SU-DHL-6 (cell line): Measurements from ENCODE around the gene CEACAM1.
"Not testable (repeated sequence)": the region's sequence is repeated elsewhere in the genome, so short reads cannot be mapped to it uniquely, and the experiment has no call there.

Experiments
- EZH2phosphoT487 ChIP-seq: fragments of 200-600 bp; sonication (generic), shearing (Covaris generic); conservative IDR thresholded peaks from 2 replicates; pipeline ENCODE4 v1.6.1; 2018; ENCODE audit warnings: mild to moderate bottlenecking, antibody characterized with exemption, low read length, moderate library complexity, mixed read lengths
- TF ChIP-seq, protein P1 (sequence below): fragments of 200-600 bp; sonication (generic); IDR thresholded peaks from one replicate; pipeline ENCODE4 v1.5.1; 2017; ENCODE audit warnings: antibody characterized with exemption, mild to moderate bottlenecking, low read length, moderate library complexity; ENCODE audit not compliant: insufficient read depth, poor library complexity, severe bottlenecking

DNA sequence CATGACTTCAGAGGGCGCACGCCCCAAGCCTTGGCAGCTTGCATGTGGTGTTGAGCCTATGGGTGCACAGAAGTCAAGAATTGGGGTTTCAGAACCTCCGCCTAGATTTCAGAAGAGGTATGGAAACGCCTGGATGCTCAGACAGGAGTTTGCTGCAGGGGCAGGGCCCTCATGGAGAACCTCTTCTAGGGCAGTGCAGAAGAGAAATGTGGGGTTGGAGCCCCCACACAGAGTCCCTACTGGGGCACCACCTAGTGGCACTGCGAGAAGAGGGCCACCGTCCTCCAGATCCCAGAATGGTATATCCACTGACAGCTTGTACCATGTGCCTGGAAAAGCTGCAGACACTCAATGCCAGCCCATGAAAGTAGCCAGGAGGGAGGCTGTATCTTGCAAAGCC is 22.2 kb upstream of the CEACAM1 start:
- not testable (repeated sequence) for TF ChIP-seq EZH2phosphoT487
- TF ChIP-seq, protein P1, sequence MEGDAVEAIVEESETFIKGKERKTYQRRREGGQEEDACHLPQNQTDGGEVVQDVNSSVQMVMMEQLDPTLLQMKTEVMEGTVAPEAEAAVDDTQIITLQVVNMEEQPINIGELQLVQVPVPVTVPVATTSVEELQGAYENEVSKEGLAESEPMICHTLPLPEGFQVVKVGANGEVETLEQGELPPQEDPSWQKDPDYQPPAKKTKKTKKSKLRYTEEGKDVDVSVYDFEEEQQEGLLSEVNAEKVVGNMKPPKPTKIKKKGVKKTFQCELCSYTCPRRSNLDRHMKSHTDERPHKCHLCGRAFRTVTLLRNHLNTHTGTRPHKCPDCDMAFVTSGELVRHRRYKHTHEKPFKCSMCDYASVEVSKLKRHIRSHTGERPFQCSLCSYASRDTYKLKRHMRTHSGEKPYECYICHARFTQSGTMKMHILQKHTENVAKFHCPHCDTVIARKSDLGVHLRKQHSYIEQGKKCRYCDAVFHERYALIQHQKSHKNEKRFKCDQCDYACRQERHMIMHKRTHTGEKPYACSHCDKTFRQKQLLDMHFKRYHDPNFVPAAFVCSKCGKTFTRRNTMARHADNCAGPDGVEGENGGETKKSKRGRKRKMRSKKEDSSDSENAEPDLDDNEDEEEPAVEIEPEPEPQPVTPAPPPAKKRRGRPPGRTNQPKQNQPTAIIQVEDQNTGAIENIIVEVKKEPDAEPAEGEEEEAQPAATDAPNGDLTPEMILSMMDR = not testable (repeated sequence)
